AG09319 (cell line): ENCODE data around the gene LRRC72.

Experiments
- DNase-seq: peaks from one replicate; pipeline ENCODE4 v3.0.0-alpha.2; 2010; ENCODE audit warnings: low read depth; ENCODE audit errors: extremely low read depth
- TF ChIP-seq, protein P1 (sequence below): IDR thresholded peaks from 2 replicates; pipeline ENCODE4 v1.5.1; 2011; ENCODE audit warnings: low read depth, mild to moderate bottlenecking, inconsistent platforms, low read length, moderate library complexity

The LRRC72 gene

DNA sequence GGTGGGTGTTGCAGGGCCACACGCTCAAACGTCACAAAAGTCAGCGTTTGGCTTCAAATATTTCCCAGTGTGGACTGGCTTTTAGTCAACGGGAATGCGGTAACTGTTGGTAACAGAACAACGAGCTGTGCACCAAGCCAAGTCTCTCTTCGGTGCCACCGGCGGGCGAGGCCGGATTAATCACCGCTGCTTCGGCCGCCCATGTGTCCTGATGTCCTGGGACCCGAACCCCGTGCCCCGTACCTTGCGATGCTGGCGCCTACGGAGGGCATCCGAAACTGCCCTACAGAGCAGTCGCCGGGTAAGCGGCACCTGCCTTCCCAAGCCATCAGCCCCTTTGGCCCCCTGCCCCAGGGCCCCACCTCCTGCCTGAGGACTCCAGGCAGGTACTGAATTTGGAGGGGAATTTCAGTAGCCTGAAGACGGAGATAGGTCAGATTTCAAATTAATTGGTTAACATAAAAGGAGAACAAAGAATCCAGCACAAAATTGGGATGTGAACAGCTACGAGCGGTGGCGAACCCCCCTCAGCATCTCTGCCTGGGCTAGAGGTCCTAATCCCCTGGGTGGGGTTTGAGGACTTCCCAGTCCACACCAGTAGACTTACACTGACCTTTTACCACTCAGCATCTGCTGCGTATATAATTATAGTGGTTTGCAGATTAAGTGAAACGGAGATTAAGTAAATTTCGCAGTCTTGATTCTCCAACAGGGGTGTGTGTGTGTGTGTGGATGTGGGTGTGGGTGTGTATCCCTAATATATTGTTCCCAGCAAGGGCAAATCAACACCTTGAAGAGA lies at the start of gene LRRC72:
Gene LRRC72 (plus strand): TSS at position 84 of the 799 bp plus-strand sequence. CDS start 128 bp downstream, at position 212.
- TF ChIP-seq, protein P1, sequence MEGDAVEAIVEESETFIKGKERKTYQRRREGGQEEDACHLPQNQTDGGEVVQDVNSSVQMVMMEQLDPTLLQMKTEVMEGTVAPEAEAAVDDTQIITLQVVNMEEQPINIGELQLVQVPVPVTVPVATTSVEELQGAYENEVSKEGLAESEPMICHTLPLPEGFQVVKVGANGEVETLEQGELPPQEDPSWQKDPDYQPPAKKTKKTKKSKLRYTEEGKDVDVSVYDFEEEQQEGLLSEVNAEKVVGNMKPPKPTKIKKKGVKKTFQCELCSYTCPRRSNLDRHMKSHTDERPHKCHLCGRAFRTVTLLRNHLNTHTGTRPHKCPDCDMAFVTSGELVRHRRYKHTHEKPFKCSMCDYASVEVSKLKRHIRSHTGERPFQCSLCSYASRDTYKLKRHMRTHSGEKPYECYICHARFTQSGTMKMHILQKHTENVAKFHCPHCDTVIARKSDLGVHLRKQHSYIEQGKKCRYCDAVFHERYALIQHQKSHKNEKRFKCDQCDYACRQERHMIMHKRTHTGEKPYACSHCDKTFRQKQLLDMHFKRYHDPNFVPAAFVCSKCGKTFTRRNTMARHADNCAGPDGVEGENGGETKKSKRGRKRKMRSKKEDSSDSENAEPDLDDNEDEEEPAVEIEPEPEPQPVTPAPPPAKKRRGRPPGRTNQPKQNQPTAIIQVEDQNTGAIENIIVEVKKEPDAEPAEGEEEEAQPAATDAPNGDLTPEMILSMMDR, result no peak
- no peak for DNase-seq

DNA sequence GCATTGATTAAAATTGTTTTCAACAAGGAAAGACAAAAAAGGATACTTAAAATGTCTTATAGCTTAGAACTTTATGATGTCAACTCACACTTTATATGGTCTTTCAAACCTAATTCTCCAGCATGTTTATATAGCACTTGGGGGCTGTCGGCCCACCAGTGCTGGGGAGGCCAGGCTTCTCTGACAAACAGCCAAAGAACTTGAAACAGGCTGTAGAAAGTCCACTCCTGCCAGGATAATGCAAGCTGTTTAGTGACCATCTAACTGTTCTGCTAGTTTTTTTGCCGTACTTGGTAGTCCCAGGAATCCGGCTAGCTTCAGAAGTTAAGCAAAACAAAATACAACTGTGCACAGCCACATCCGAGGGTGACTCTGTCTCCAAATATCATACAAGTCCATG lies 47.5 kb upstream of the LRRC72 start:
- no peak for DNase-seq
- TF ChIP-seq, protein P1, result no peak

DNA sequence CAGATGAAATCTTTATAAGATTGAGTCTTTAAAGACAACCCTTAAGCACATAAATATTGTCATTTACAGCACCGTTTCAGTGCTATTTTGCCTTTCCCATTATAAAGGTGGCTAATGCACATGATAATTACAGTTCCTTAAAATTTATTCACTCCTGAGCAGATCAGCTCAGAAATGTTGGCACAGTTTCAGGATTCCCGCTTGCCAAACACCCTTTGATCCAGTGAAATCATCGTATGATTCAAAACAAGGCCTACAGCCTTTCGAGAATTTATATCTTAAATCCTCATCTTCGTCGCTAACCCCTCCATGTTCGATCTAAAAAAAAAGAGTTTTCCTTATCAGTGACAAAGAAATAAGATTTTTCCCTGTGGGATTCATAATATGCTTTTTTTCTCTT lies 47.0 kb upstream of the LRRC72 start:
- TF ChIP-seq, protein P1, result no peak
- no peak for DNase-seq

DNA sequence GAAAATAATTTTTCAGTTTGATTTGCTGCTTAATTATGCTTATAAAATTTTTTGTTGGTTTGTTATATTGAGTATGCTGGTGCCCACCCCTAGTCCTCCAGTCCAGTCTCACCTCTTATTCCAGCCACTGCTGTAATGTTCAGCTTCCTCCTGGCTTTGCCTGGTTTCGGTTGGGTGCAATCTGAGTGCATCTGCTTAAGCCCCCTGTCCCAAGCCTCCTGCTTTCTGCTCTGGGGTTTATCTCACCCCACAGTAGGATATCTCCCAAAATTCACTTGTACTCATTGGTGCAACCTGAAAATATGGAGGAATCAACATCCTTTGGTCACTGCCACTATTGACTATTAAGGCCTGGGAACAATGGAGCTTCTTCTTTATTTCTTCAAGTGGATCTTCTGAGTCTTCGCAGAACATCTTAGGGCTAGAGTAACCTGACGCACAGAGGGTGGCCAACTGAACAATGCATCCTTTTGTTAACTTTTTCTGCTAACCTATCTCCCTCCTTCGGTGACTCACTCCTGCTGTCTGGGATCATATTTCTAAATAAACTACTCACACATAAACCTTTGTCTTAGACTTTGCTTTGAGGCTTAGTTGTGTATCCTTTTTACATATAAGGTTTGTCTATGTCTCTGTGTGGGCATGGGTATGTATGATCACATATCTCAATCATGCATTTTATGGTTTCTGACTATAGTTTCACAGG lies 42.0 kb upstream of the LRRC72 start:
- TF ChIP-seq, protein P1, result no peak
- DNase-seq, result no peak

DNA sequence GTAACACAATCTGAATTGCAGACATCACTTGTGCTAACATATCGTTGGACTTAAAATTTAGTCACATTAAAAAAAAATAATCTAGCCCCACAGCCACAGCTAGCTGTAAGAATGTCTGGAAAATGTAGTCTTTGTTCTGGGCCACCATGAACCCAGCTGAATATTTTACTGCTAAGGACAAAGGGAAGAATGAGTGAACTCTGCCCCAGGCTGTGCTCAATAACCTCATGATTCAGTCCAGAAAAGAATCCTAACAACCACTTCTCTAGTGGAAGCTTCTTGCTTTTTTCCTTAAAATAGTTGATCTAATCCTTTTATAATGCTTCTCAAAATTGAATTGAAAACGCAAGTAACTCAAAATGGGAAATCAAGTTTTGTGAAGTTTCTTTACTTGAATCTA lies 35.5 kb upstream of the LRRC72 start:
- TF ChIP-seq, protein P1, result no peak
- DNase-seq, result no peak

DNA sequence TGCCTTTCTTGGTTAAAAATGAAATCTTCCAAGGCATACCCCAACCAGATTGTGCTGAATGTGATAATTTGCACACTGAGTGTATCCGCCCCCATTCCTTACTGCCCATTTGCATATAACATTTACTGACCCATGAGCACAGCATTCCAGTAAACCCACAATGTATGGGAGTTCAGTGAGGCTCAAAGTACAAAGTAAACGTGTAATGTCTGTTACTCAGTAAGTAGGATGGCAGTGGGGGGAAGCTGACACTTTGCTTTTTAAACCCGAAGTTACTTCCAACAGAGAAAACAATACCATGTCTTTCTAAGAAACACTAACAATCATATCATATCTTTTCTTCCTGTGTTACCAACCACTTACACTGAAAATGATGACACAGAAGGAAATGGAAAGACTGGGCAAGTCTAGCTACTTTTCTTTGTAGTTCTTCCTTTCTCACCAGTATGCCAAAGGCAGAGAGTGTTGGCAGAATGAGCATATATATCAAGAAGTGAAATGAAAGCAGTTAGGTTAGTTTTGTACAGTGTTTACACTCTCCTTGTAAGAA lies 34.0 kb upstream of the LRRC72 start:
- DNase-seq, result no peak
- TF ChIP-seq, protein P1, result no peak

DNA sequence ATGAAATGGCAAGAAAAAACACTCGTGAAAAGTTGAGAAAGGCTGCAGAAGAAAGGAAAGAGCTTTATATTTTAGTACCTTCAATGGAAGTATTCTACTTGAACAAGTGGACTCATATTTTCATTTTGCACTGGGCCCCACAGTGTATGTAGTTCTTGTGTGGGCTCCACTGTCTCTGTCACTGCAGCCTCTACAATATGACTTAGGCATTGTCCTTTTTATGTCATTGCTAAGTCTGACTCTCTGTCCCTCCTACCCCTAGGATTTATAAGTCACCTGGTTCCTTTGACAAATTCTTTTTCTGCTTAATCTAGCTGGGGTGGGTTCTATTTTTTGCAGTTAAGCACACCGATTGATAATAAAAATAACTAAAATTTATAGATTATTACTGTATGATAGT lies 33.4 kb upstream of the LRRC72 start:
- DNase-seq, result no peak
- TF ChIP-seq, protein P1, result no peak
